GM12878 (cell line): ENCODE measurements around the gene VSIG10. TPM values are rescaled to one million over a fixed set of nuclear protein-coding genes. Genes with fewer than 3 reads are reported as not detected.

Experiments used
- ATAC-seq: fragments of 200-7000 bp; cut with Tn5 transposase; 3 replicates; pipeline ENCODE4 v1.9.1; 2020; ENCODE audit warnings: mild to moderate bottlenecking, moderate library complexity
- BruUV-seq: library from RNA; stranded (reverse); fragments of 400-500 nt; replicated peaks from 2 replicates; lab custom pipeline; 2021; lab: Mats Ljungman, UMichigan
- CTCF ChIA-PET: fragments of 300-600 bp; sonication (Branson Sonifier 250); formaldehyde crosslinking; extraction: SDS; loops from one replicate; lab custom pipeline; 2021; ENCODE audit warnings: inconsistent platforms; lab: Yijun Ruan, JAX
- POLR2A ChIA-PET: fragments of 350-600 bp; formaldehyde crosslinking; extraction: SDS; loops from one replicate; lab custom pipeline; 2021; ENCODE audit warnings: inconsistent platforms; lab: Charles Lee
- RAD21 ChIA-PET: fragments of 300-600 bp; sonication (Branson Sonifier 250); formaldehyde crosslinking; loops from one replicate; lab custom pipeline; 2023; ENCODE audit warnings: antibody characterized with exemption; ENCODE audit not compliant: unreplicated experiment; lab: Charles Lee
- SMC1A ChIA-PET: fragments of 300-600 bp; sonication (Branson Sonifier 250); formaldehyde crosslinking; loops from one replicate; lab custom pipeline; 2023; ENCODE audit not compliant: unreplicated experiment, uncharacterized antibody; lab: Charles Lee
- DNase-seq: peaks from one replicate; pipeline ENCODE4 v3.0.0-alpha.2; 2011; ENCODE audit warnings: low read depth, low spot score
- FAIRE-seq: peaks from 3 replicates; lab custom pipeline; 2011; peaks lifted over from hg19 to GRCh38; lab: Jason Lieb, UNC
- H2AFZ ChIP-seq: 2 replicates; pipeline ENCODE4 v1.6.0; 2011; ENCODE audit warnings: low read depth, low read length, control low read depth; ENCODE audit not compliant: control insufficient read depth
- H3K27ac ChIP-seq: 2 replicates; pipeline ENCODE4 v1.5.1; 2011; ENCODE audit warnings: control low read depth; ENCODE audit not compliant: control insufficient read depth, insufficient read depth
- H3K27me3 ChIP-seq, 2 experiments: replicated peaks in 1 of 2; 2 replicates each; pipeline versions ENCODE4 v1.6.0 to v1.6.1; 2011; ENCODE audit warnings: low read length in 1 of 2; ENCODE audit not compliant: control insufficient read depth in 2 of 2, insufficient read depth in 2 of 2
- H3K36me3 ChIP-seq, 2 experiments: 2 replicates each; pipeline ENCODE4 v1.5.1; 2011; ENCODE audit warnings: low read length in 1 of 2; ENCODE audit not compliant: control insufficient read depth in 2 of 2, insufficient read depth in 2 of 2
- H3K4me1 ChIP-seq: 2 replicates; pipeline ENCODE4 v1.6.1; 2011; ENCODE audit warnings: mild to moderate bottlenecking, low read length, moderate library complexity, mixed read lengths; ENCODE audit not compliant: control insufficient read depth, insufficient read depth
- H3K4me2 ChIP-seq: 2 replicates; pipeline ENCODE4 v1.6.0; 2011; ENCODE audit warnings: control low read depth; ENCODE audit not compliant: control insufficient read depth, insufficient read depth
- H3K4me3 ChIP-seq: fragments of 200-600 bp; sonication (generic); 2 replicates; pipeline ENCODE4 v1.5.1; 2016
- H3K79me2 ChIP-seq: 2 replicates; pipeline ENCODE4 v1.6.0; 2011; ENCODE audit warnings: low read length; ENCODE audit not compliant: control insufficient read depth, insufficient read depth
- H3K9ac ChIP-seq: 2 replicates; pipeline ENCODE4 v1.8.0; 2011; ENCODE audit warnings: low read length, control low read depth, mixed read lengths; ENCODE audit not compliant: control insufficient read depth, insufficient read depth
- H3K9me3 ChIP-seq: replicated peaks from 3 replicates; pipeline ENCODE4 v1.5.1; 2011; ENCODE audit warnings: mild to moderate bottlenecking, low read length; ENCODE audit not compliant: control insufficient read depth, insufficient read depth
- H4K20me1 ChIP-seq: 2 replicates; pipeline ENCODE4 v1.6.0; 2011; ENCODE audit not compliant: control insufficient read depth, insufficient read depth
- BCL11A ChIP-seq: IDR thresholded peaks from 2 replicates; pipeline ENCODE4 v1.6.1; 2011; ENCODE audit warnings: low read depth, low read length
- CEBPZ ChIP-seq: fragments of 150-350 bp; IDR thresholded peaks from 2 replicates; pipeline ENCODE4 v1.6.1; 2016; ENCODE audit warnings: low read depth, low read length
- CREM ChIP-seq: IDR thresholded peaks from 2 replicates; pipeline ENCODE4 v1.6.1; 2014; ENCODE audit warnings: antibody characterized with exemption, low read depth
- JUND ChIP-seq: IDR thresholded peaks from 2 replicates; pipeline ENCODE4 v1.6.1; 2012; ENCODE audit warnings: low read depth, mild to moderate bottlenecking, low read length, improper control_type of control experiment, moderate library complexity
- MEF2A ChIP-seq: IDR thresholded peaks from 2 replicates; pipeline ENCODE4 v1.6.1; 2011; ENCODE audit warnings: low read depth, mild to moderate bottlenecking, low read length, moderate library complexity; ENCODE audit not compliant: insufficient read depth
- MYB ChIP-seq: fragments of 150-350 bp; IDR thresholded peaks from 2 replicates; pipeline ENCODE4 v1.6.1; 2014; ENCODE audit warnings: mild to moderate bottlenecking, low read depth, low read length, borderline replicate concordance
- NR2F1 ChIP-seq: fragments of 450-650 bp; conservative IDR thresholded peaks from 2 replicates; pipeline ENCODE4 v1.6.1; 2017; ENCODE audit warnings: mild to moderate bottlenecking
- NRF1 ChIP-seq: conservative IDR thresholded peaks from 2 replicates; pipeline ENCODE4 v1.6.1; 2011; ENCODE audit warnings: mild to moderate bottlenecking, low read depth, low read length, improper control_type of control experiment
- PBX3 ChIP-seq: IDR thresholded peaks from 2 replicates; pipeline ENCODE4 v1.6.1; 2011; ENCODE audit warnings: mild to moderate bottlenecking, low read depth, low read length, moderate library complexity; ENCODE audit not compliant: insufficient replicate concordance
- RFX5 ChIP-seq: IDR thresholded peaks from 2 replicates; pipeline ENCODE4 v1.6.1; 2011; ENCODE audit warnings: low read depth, low read length, improper control_type of control experiment
- SKIL ChIP-seq: fragments of 450-650 bp; IDR thresholded peaks from 2 replicates; pipeline ENCODE4 v1.6.1; 2017; ENCODE audit warnings: mild to moderate bottlenecking, low read depth, inconsistent platforms; ENCODE audit not compliant: poor library complexity, severe bottlenecking
- TARDBP ChIP-seq: IDR thresholded peaks from 2 replicates; pipeline ENCODE4 v1.6.1; 2016; ENCODE audit warnings: borderline replicate concordance
- WRNIP1 ChIP-seq: IDR thresholded peaks from 2 replicates; pipeline ENCODE4 v1.6.1; 2011; ENCODE audit warnings: low read depth, low read length, improper control_type of control experiment, borderline replicate concordance
- ZBTB33 ChIP-seq: fragments of 450-650 bp; IDR thresholded peaks from 2 replicates; pipeline ENCODE4 v1.6.1; 2017; ENCODE audit warnings: mild to moderate bottlenecking
- ZZZ3 ChIP-seq: IDR thresholded peaks from 2 replicates; pipeline ENCODE4 v1.6.1; 2011; ENCODE audit warnings: low read depth; ENCODE audit not compliant: control insufficient read depth, insufficient read length
- WGBS: methylation state at CpG from one replicate; pipeline ENCODE4 v1.1.6; 2016; ENCODE audit warnings: low lambda C conversion rate; ENCODE audit not compliant: insufficient replicate concordance, insufficient coverage; ENCODE audit errors: missing lambda C conversion rate; 5-methylcytosine and 5-hydroxymethylcytosine counted together
- in situ Hi-C: fragments of 300-500 bp; cut with MboI; formaldehyde crosslinking; loops from 9 replicates; pipeline ENCODE4 v1.14.3; 2018; ENCODE audit warnings: mixed read lengths
- intact Hi-C: fragments of 100-400 bp; cut with micrococcal nuclease; formaldehyde crosslinking; loops from one replicate; pipeline ENCODE4 v1.14.2; 2022; ENCODE audit not compliant: unreplicated experiment
- polyA plus RNA-seq, 11 experiments: library from polyadenylated mRNA; depleted of rRNA in 4 of 11; unstranded in 6 of 11; stranded (reverse) in 5 of 11; fragments of >200 nt; fragmentation: Nextera tagmentation in 4 of 11; fragmentation: Illumina TruSeq in 1 of 11; extraction: Ambion mirVana in 4 of 11; extraction: Trizol in 1 of 11; gene quantifications; 1 replicate in 1 of 11; 2 replicates in 10 of 11; pipeline versions ENCODE4 v1.2.1 to v1.2.3, GENCODE V29; 2011 to 2016; ENCODE audit warnings: inconsistent platforms in 2 of 11, missing spikeins in 2 of 11, low read depth in 1 of 11
- total RNA-seq, 4 experiments: library from RNA; depleted of rRNA in 3 of 4; stranded (reverse); fragments of >200 nt in 3 of 4; fragmentation: Illumina TruSeq in 1 of 4; extraction: Trizol in 1 of 4; gene quantifications; 2 replicates each; pipeline versions ENCODE4 v1.2.1 to v1.2.3, GENCODE V29; 2013 to 2021

The VSIG10 gene
- total and polyA plus RNA-seq, 10 of the 15 experiments (the other 5 are each of a cell fraction or from before 2014, with no cell fraction given), result 3.4 to 10.2 (median 5.8) TPM

- POLR2A ChIA-PET, result no interaction called here
- CTCF ChIA-PET, result no interaction called here
- Histone ChIP-seq H2AFZ (no peak overlapping the region), H3K36me3 (no peaks in the 10 kb centered on the region), H4K20me1 (no peaks in the 10 kb centered on the region), H3K4me1 (no peaks in the 10 kb centered on the region; the same call in 1 of the 2 replicates), H3K4me3 (no peak overlapping the region), H3K4me2 (no peak overlapping the region), H3K27ac (no peak overlapping the region), H3K9ac (no peak overlapping the region), H3K27me3 (peaks cover 4 to 6% of the 10 kb centered on the region in 2 experiments; a peak in 3 of 4 replicates), H3K79me2 (no peaks in the 10 kb centered on the region), H3K9me3 (no peaks in the 10 kb centered on the region)
- intact Hi-C loops (no loop called here), in situ Hi-C loops (no loop called here)
- WGBS, result 25% methylated on average over 12 of the region's 12 CpGs
- FAIRE-seq, result no peak
- RAD21 ChIA-PET, result no interaction called here
- DNase-seq, result no peak
- SMC1A ChIA-PET, result no interaction called here
- ATAC-seq, result no peak
- TF ChIP-seq ZBTB33 (no peak), JUND (no peak), CEBPZ (no peak), PBX3 (no peak), MYB (no peak), CREM (no peak), SKIL (no peak), WRNIP1 (no peak), TARDBP (no peak), RFX5 (no peak), BCL11A (no peak), ZZZ3 (no peak), NRF1 (no peak), MEF2A (no peak), NR2F1 (no peak)
- no TSS peak for BruUV-seq
These were observed 4.7 kb downstream of the VSIG10 start for GRCh38 chr12:118098911-118099671.
